DOHH2 (cell line): Measurements from ENCODE around the gene KCNIP1.

Source experiments
- EZH2phosphoT487 ChIP-seq: fragments of 200-600 bp; sonication (generic); IDR thresholded peaks from 2 replicates; pipeline ENCODE4 v1.6.1; 2017; ENCODE audit warnings: borderline replicate concordance, mild to moderate bottlenecking, antibody characterized with exemption, low read length, moderate library complexity, mixed read lengths
- TF ChIP-seq, protein P1 (sequence below): fragments of 200-600 bp; sonication (generic); IDR thresholded peaks from one replicate; pipeline ENCODE4 v1.5.1; 2014; ENCODE audit warnings: antibody characterized with exemption, mild to moderate bottlenecking, low read depth, low read length; ENCODE audit not compliant: poor library complexity, severe bottlenecking

- TF ChIP-seq, protein P1, sequence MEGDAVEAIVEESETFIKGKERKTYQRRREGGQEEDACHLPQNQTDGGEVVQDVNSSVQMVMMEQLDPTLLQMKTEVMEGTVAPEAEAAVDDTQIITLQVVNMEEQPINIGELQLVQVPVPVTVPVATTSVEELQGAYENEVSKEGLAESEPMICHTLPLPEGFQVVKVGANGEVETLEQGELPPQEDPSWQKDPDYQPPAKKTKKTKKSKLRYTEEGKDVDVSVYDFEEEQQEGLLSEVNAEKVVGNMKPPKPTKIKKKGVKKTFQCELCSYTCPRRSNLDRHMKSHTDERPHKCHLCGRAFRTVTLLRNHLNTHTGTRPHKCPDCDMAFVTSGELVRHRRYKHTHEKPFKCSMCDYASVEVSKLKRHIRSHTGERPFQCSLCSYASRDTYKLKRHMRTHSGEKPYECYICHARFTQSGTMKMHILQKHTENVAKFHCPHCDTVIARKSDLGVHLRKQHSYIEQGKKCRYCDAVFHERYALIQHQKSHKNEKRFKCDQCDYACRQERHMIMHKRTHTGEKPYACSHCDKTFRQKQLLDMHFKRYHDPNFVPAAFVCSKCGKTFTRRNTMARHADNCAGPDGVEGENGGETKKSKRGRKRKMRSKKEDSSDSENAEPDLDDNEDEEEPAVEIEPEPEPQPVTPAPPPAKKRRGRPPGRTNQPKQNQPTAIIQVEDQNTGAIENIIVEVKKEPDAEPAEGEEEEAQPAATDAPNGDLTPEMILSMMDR, result no peak
- no peak for TF ChIP-seq EZH2phosphoT487
Observed at GRCh38 chr5:170551622-170552021, 47.8 kb downstream of the KCNIP1 start.
